GM12878 (cell line): Measurements from ENCODE around the gene ASPG. TPM values are rescaled to one million over a fixed set of nuclear protein-coding genes. Genes with fewer than 3 reads are reported as not detected.

Source experiments
- ATAC-seq: fragments of 200-7000 bp; cut with Tn5 transposase; 3 replicates; pipeline ENCODE4 v1.9.1; 2020; ENCODE audit warnings: mild to moderate bottlenecking, moderate library complexity
- BruUV-seq: library from RNA; stranded (reverse); fragments of 400-500 nt; replicated peaks from 2 replicates; lab custom pipeline; 2021; lab: Mats Ljungman, UMichigan
- CTCF ChIA-PET: fragments of 300-600 bp; sonication (Branson Sonifier 250); formaldehyde crosslinking; extraction: SDS; loops from one replicate; lab custom pipeline; 2021; ENCODE audit warnings: inconsistent platforms; lab: Yijun Ruan, JAX
- POLR2A ChIA-PET: fragments of 350-600 bp; formaldehyde crosslinking; extraction: SDS; loops from one replicate; lab custom pipeline; 2021; ENCODE audit warnings: inconsistent platforms; lab: Charles Lee
- RAD21 ChIA-PET: fragments of 300-600 bp; sonication (Branson Sonifier 250); formaldehyde crosslinking; loops from one replicate; lab custom pipeline; 2023; ENCODE audit warnings: antibody characterized with exemption; ENCODE audit not compliant: unreplicated experiment; lab: Charles Lee
- SMC1A ChIA-PET: fragments of 300-600 bp; sonication (Branson Sonifier 250); formaldehyde crosslinking; loops from one replicate; lab custom pipeline; 2023; ENCODE audit not compliant: unreplicated experiment, uncharacterized antibody; lab: Charles Lee
- DNase-seq: peaks from one replicate; pipeline ENCODE4 v3.0.0-alpha.2; 2011; ENCODE audit warnings: low read depth, low spot score
- FAIRE-seq: peaks from 3 replicates; lab custom pipeline; 2011; peaks lifted over from hg19 to GRCh38; lab: Jason Lieb, UNC
- H2AFZ ChIP-seq: 2 replicates; pipeline ENCODE4 v1.6.0; 2011; ENCODE audit warnings: low read depth, low read length, control low read depth; ENCODE audit not compliant: control insufficient read depth
- H3K27ac ChIP-seq: 2 replicates; pipeline ENCODE4 v1.5.1; 2011; ENCODE audit warnings: control low read depth; ENCODE audit not compliant: control insufficient read depth, insufficient read depth
- H3K27me3 ChIP-seq, 2 experiments: replicated peaks in 1 of 2; 2 replicates each; pipeline versions ENCODE4 v1.6.0 to v1.6.1; 2011; ENCODE audit warnings: low read length in 1 of 2; ENCODE audit not compliant: control insufficient read depth in 2 of 2, insufficient read depth in 2 of 2
- H3K36me3 ChIP-seq, 2 experiments: 2 replicates each; pipeline ENCODE4 v1.5.1; 2011; ENCODE audit warnings: low read length in 1 of 2; ENCODE audit not compliant: control insufficient read depth in 2 of 2, insufficient read depth in 2 of 2
- H3K4me1 ChIP-seq: 2 replicates; pipeline ENCODE4 v1.6.1; 2011; ENCODE audit warnings: mild to moderate bottlenecking, low read length, moderate library complexity, mixed read lengths; ENCODE audit not compliant: control insufficient read depth, insufficient read depth
- H3K4me2 ChIP-seq: 2 replicates; pipeline ENCODE4 v1.6.0; 2011; ENCODE audit warnings: control low read depth; ENCODE audit not compliant: control insufficient read depth, insufficient read depth
- H3K4me3 ChIP-seq: fragments of 200-600 bp; sonication (generic); 2 replicates; pipeline ENCODE4 v1.5.1; 2016
- H3K79me2 ChIP-seq: 2 replicates; pipeline ENCODE4 v1.6.0; 2011; ENCODE audit warnings: low read length; ENCODE audit not compliant: control insufficient read depth, insufficient read depth
- H3K9ac ChIP-seq: 2 replicates; pipeline ENCODE4 v1.8.0; 2011; ENCODE audit warnings: low read length, control low read depth, mixed read lengths; ENCODE audit not compliant: control insufficient read depth, insufficient read depth
- H3K9me3 ChIP-seq: replicated peaks from 3 replicates; pipeline ENCODE4 v1.5.1; 2011; ENCODE audit warnings: mild to moderate bottlenecking, low read length; ENCODE audit not compliant: control insufficient read depth, insufficient read depth
- H4K20me1 ChIP-seq: 2 replicates; pipeline ENCODE4 v1.6.0; 2011; ENCODE audit not compliant: control insufficient read depth, insufficient read depth
- CREB1 ChIP-seq: IDR thresholded peaks from 2 replicates; pipeline ENCODE4 v1.6.1; 2012; ENCODE audit warnings: low read depth, mild to moderate bottlenecking, inconsistent platforms
- CUX1 ChIP-seq: IDR thresholded peaks from 2 replicates; pipeline ENCODE4 v1.6.1; 2012; ENCODE audit warnings: improper control_type of control experiment, low read depth, low read length; ENCODE audit not compliant: insufficient replicate concordance
- GATAD2B ChIP-seq: fragments of 450-650 bp; conservative IDR thresholded peaks from 2 replicates; pipeline ENCODE4 v1.6.1; 2017; ENCODE audit warnings: low read depth, mild to moderate bottlenecking, moderate library complexity
- KLF5 ChIP-seq: fragments of 450-650 bp; IDR thresholded peaks from 2 replicates; pipeline ENCODE4 v1.6.1; 2014; ENCODE audit warnings: mild to moderate bottlenecking; ENCODE audit not compliant: partially characterized antibody
- NR2C2 ChIP-seq: IDR thresholded peaks from 2 replicates; pipeline ENCODE4 v1.6.1; 2011; ENCODE audit warnings: borderline replicate concordance, low read depth; ENCODE audit not compliant: control insufficient read depth, insufficient read length
- NRF1 ChIP-seq: conservative IDR thresholded peaks from 2 replicates; pipeline ENCODE4 v1.6.1; 2011; ENCODE audit warnings: mild to moderate bottlenecking, low read depth, low read length, improper control_type of control experiment
- PRDM15 ChIP-seq: fragments of 450-650 bp; formaldehyde crosslinking; IDR thresholded peaks from 2 replicates; pipeline ENCODE4 v1.4.0; 2020; ENCODE audit warnings: mild to moderate bottlenecking, moderate library complexity
- RB1 ChIP-seq: fragments of 450-650 bp; formaldehyde crosslinking; IDR thresholded peaks from 2 replicates; pipeline ENCODE4 v1.6.1; 2017; ENCODE audit warnings: mild to moderate bottlenecking, borderline replicate concordance
- TCF3 ChIP-seq: IDR thresholded peaks from 2 replicates; pipeline ENCODE4 v1.6.1; 2012; ENCODE audit warnings: low read depth, mild to moderate bottlenecking, low read length, borderline replicate concordance; ENCODE audit not compliant: insufficient read depth
- WGBS: methylation state at CpG from one replicate; pipeline ENCODE4 v1.1.6; 2016; ENCODE audit warnings: low lambda C conversion rate; ENCODE audit not compliant: insufficient replicate concordance, insufficient coverage; ENCODE audit errors: missing lambda C conversion rate; 5-methylcytosine and 5-hydroxymethylcytosine counted together
- in situ Hi-C: fragments of 300-500 bp; cut with MboI; formaldehyde crosslinking; loops from 9 replicates; pipeline ENCODE4 v1.14.3; 2018; ENCODE audit warnings: mixed read lengths
- intact Hi-C: fragments of 100-400 bp; cut with micrococcal nuclease; formaldehyde crosslinking; loops from one replicate; pipeline ENCODE4 v1.14.2; 2022; ENCODE audit not compliant: unreplicated experiment
- polyA plus RNA-seq, 11 experiments: library from polyadenylated mRNA; depleted of rRNA in 4 of 11; unstranded in 6 of 11; stranded (reverse) in 5 of 11; fragments of >200 nt; fragmentation: Nextera tagmentation in 4 of 11; fragmentation: Illumina TruSeq in 1 of 11; extraction: Ambion mirVana in 4 of 11; extraction: Trizol in 1 of 11; gene quantifications; 1 replicate in 1 of 11; 2 replicates in 10 of 11; pipeline versions ENCODE4 v1.2.1 to v1.2.3, GENCODE V29; 2011 to 2016; ENCODE audit warnings: inconsistent platforms in 2 of 11, missing spikeins in 2 of 11, low read depth in 1 of 11
- total RNA-seq, 4 experiments: library from RNA; depleted of rRNA in 3 of 4; stranded (reverse); fragments of >200 nt in 3 of 4; fragmentation: Illumina TruSeq in 1 of 4; extraction: Trizol in 1 of 4; gene quantifications; 2 replicates each; pipeline versions ENCODE4 v1.2.1 to v1.2.3, GENCODE V29; 2013 to 2021

ASPG gene
- total and polyA plus RNA-seq, 10 of the 15 experiments (the other 5 are each of a cell fraction or from before 2014, with no cell fraction given): not detected

- no peak for FAIRE-seq
- peaks cover 0 to 7% of the 10 kb centered on the region in 2 experiments; a peak in 2 of 4 replicates for H3K27me3 ChIP-seq
- no peak overlapping the region for H3K4me2 ChIP-seq
- no peak overlapping the region for H3K4me3 ChIP-seq
- DNase-seq: no peak
- ChIA-PET SMC1A (interaction anchor here (0.6 kb wide), 1 partner anchor 12 kb away, joined by 3 read pairs; no protein-coding TSS in a partner anchor), RAD21 (no interaction called here), CTCF (no interaction called here), POLR2A (no interaction called here)
- intact Hi-C loops (no loop called here), in situ Hi-C loops (no loop called here)
- BruUV-seq: no TSS peak
- H3K4me1 ChIP-seq: no peaks in the 10 kb centered on the region; the same call in 1 of the 2 replicates
- WGBS: 38% methylated on average over 9 of the region's 9 CpGs
- ATAC-seq: no peak
- H3K27ac ChIP-seq: no peak overlapping the region
- H4K20me1 ChIP-seq: no peaks in the 10 kb centered on the region
- H3K9me3 ChIP-seq: no peaks in the 10 kb centered on the region
- no peak overlapping the region for H2AFZ ChIP-seq
- no peaks in the 10 kb centered on the region for H3K36me3 ChIP-seq
- TF ChIP-seq PRDM15 (CRISPR knock-in tag) (no peak), TCF3 (no peak), RB1 (no peak), NRF1 (no peak), CREB1 (no peak), CUX1 (no peak), NR2C2 (no peak), GATAD2B (no peak), KLF5 (no peak)
- H3K9ac ChIP-seq: no peak overlapping the region
- no peaks in the 10 kb centered on the region for H3K79me2 ChIP-seq
Observed at GRCh38 chr14:104049576-104050240, 35.8 kb upstream of the ASPG start.
